Body of pancreas (tissue), 4 donors: ENCODE data around the gene VWA5A.

Experiments
- CTCF ChIP-seq, 7 experiments: fragments of 450-650 bp in 4 of 7; fragments of 200-600 bp in 3 of 7; sonication (generic) in 3 of 7; IDR thresholded peaks; one replicate each; pipeline ENCODE4 v1.5.1; 2016 to 2019; ENCODE audit warnings: antibody characterized with exemption in 7 of 7
- POLR2A ChIP-seq, 3 donors: fragments of 450-650 bp; IDR thresholded peaks; one replicate each; pipeline ENCODE4 v1.6.1; 2016; ENCODE audit warnings: antibody characterized with exemption in 3 of 3, mild to moderate bottlenecking in 2 of 3

GRCh38 chr11:124159481-124159880, 44.2 kb downstream of the VWA5A start:
- TF ChIP-seq CTCF (IDR thresholded peaks at IDR 0.05), result no peak
- TF ChIP-seq POLR2A (IDR thresholded peaks at IDR 0.05), result no peak
